HuH-7 (cell line): Measurements from ENCODE around the gene GATA2.

Source experiments
- DNase-seq: peaks from one replicate; pipeline ENCODE4 v3.0.0; 2011; ENCODE audit warnings: low spot score

The GATA2 gene

DNA sequence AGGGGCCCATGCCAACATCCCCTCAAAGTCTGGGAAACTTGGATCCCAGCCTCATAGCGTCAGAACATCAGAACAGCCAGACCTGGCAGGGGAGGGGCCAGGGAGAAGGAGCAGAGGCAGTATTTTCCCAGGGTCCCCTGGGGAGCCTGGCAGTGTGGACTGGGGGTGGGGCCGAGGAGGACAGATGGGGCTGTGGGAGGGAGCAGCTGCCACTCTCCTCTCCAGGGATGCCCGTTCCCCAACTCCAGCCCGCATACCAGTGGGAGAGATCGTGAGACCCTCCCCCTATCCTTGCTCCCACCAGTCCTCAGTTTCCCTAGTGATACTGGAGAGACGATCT lies 19.9 kb downstream of the GATA2 start:
- no peak for DNase-seq

DNA sequence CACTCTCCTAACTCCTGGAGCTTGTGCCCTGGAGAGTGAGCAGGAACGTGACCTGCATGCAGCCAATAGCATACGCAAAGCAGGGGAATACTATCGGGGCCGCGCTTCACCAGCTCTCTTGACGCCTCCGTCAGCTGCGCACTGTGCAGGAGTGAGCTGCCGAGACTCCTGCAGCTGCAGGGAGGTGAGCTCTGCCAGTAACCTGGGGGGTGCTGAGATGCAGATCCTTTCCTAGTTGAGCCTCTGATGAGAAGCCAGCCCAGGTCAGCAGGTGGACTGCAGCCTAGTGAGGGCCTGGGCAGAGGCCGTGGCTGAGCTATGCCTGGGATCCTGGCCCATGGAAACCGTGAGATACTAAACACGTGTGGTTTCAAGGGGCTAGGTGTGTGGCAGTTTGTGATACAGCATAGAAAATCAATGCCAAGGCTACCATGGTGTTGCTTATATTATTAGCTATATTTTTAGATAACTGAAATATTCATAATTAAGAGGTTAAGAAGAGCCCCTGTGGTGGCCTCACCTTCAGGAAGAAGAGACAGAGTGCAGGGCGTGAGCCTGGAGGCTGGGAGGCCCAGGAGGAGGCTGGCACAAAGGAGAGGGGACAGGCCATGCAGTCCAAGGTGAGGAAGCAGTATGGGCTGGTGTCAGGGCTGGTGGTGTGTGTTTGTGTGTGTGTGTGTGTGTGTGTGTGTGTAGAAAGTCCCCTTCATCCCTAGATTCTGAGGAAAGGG lies 20.4 kb downstream of the GATA2 start:
- DNase-seq = no peak

DNA sequence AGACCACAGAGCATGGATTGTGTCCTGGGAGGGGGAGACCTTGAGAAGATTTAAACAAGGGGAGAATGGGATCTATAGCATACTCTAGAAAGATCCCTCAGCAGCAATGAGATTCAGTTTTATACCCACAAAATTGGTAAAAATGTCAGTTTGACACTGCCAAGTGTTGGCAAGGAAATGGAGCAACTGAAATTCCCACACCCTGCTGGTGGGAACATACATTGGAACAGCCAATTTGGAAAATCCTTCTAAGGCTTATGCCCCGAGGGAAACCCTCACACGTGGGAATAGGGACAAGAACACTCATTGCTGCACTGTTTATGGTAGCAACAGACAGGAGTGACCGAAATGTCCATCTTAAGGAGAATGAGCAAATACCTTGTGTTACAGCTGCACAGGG lies 21.3 kb downstream of the GATA2 start:
- DNase-seq = no peak

DNA sequence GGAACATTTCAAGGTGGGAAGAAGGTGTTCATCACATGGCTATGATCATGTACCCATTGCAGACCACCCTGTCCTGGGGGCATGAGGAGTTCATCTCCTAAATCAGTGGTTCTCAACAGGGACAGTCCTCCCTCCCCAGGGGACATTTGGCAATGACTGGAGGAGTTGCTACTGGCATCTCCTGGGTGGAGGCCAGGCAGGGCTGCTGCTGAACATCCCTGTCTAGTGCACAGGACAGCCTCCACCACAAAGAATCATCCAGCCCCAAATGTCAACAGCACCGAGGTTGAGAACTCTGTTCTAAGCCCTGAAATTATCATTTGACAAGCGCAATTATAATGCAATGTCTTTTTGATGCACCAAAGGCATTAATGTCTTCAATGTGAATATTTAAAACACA lies 21.9 kb downstream of the GATA2 start:
- DNase-seq = no peak

DNA sequence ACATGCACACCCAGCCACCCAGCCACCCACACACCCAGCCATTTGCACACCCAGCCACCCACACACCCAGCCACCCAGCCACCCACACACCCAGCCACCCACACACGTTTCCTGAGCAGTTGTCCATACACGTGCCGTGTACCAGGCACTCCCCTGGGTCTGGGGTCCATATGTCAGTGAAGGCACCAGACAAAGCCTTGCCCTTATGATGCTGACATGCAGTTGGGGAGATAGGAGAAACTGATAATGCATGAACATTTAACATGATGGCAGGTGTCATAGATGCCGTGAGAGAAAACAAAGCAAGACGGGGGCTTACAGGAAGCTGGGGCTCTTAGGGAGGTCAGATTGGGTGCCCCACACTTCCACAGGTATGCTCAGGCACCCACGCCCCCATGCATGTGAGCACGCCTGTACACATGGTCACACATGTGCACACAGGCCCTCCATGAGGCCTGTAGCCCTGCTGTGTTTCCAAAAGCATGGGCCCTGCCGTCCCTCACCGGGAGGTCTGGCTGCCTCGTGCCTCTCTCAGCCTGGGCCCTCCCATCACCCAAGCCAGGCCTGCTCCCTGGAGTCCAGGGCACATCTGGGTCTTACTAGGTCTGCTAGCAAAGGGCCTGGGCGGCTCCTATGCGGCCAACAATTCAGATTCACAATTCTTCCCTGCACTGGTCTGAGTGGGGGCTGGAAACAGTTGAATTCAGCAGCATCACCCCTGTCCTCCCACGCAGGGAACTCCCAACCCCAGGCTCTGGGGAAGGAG lies 22.7 kb downstream of the GATA2 start:
- DNase-seq = no peak

- DNase-seq = no peak
These were observed 23.4 kb downstream of the GATA2 start for GRCh38 chr3:128469556-128469955.

GRCh38 chr3:128468791-128469527 lies 24.0 kb downstream of the GATA2 start:
- DNase-seq = no peak

GRCh38 chr3:128468285-128468790 lies 24.7 kb downstream of the GATA2 start:
- no peak for DNase-seq

DNA sequence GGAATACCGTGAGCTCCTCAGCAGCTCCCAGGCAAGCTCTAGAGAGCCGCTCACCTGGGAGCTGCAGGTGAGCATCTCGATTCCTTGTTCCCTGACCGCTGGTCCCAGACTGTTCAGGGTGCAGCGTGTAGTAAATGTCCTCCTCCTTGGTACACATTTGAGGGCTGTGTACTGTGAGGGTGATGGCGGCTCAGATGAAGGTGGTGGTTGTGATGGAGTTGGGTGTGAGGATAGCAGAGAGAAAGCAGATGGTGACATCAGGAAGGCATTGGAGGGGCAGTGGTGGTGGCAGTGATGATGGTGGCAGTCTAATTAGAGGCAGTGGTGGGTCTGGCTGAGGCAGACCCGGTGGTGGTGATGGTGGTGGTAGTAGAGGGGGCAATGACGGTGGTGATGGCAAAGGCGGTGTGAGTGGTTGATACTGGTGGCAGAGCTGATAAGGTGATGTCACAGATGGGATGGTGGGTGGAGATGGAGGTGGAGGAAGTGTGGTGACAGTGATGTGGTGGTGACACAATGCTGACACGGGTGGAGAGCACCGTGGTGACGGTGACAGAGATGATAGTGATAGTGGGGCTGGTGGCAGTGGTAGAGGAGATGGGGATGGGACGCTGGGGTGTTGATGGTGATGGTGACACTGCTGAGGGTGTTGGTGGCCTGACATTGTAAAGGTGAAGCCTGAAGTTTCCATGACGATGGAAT lies 26.0 kb downstream of the GATA2 start, which contains the start of gene DNAJB8:
DNAJB8 (minus strand) TSS at position 51 of the 702 bp plus-strand sequence. CDS start 3,645 bp downstream, outside the sequence.
- DNase-seq = no peak

- no peak for DNase-seq
These were observed 28.3 kb downstream of the GATA2 start for GRCh38 chr3:128464702-128465101.

DNA sequence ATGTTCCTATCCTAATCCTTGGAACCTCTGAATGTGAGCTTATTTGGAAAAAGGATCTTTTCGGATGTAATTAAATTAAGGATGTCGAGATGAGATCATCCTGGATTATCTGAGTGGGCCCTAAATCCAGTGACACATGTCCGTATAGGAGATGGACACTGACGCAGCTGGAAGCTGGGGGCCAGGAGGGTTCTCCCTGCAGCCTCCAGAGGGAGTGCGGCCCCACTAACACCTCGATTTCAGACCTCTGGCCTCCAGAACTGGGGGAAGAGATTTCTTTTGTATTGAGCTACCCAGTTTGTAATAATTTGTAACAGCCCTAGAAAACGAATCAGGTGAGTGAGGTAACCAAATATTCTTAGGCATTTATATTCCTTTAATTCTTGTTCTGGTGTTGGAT lies 28.8 kb downstream of the GATA2 start:
- no peak for DNase-seq

DNA sequence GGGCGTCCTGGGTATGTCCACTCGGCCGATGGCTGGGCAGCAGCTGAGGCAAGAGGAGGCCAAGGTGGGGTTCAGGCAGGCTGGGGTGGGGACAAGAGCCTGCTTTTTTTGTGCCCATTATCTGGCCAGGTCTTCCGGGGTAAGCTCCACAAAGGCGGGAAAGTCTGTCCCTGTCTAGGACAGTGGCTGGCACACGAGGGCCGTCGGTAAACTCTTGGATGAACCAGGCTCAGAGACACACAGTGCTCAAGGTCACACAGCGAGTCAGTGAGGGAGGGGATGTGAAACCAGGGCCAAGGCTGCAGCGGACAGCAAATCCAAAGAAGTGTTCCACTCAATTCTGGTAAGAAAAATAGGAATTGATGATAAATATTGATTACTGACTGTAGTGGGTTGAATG lies 29.2 kb downstream of the GATA2 start:
- DNase-seq = no peak

- DNase-seq = no peak
These were observed 29.6 kb downstream of the GATA2 start for GRCh38 chr3:128463354-128463753.

DNA sequence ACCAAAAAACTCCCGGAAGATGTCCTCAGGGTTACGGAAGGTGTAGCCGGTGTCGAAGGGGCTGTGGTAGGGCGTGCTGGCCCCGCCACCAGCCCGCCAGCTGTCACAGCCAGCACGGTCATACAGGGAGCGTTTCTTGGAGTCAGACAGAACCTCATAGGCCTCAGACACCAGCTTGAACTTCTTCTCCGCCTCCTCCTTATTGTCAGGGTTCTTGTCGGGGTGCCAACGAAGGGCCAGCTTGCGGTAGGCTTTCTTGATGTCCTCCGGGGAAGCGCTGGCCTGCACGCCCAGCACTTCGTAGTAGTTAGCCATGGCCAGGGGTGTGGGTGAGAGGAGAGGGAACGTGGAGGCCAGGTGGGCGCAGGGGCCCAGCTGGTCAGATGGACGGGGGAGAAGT lies 30.1 kb downstream of the GATA2 start:
- DNase-seq = no peak

DNA sequence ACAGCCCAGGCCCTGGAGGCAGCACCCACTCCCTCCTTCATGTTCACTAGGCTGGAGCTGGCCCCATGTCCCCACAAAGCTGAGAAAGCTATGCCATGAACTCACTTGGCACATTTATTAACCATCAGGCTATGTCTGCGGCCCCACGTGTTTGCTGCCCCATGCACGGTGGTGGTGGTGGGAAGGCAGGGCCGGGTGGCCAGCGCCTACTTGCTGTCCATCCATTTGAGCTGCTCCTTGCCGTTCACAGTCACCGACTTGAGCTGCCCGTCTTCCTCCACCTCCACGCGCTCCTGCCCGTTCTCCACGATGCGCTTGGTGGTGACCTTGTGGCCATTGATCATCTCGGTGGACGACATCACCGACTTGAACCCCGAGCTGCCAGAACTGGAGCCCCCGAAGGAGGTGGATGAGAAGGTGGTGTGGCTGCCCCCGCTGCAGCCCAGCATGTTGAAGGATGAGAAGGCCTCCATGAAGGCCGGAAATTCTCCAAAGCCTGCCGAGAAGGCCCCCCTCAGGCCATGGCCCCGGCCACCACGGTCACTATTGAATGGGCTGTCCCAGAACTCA lies 30.6 kb downstream of the GATA2 start:
- DNase-seq = no peak

GRCh38 chr3:128461731-128462130 lies 31.3 kb downstream of the GATA2 start:
- peak; percentile 45 for DNase-seq

DNA sequence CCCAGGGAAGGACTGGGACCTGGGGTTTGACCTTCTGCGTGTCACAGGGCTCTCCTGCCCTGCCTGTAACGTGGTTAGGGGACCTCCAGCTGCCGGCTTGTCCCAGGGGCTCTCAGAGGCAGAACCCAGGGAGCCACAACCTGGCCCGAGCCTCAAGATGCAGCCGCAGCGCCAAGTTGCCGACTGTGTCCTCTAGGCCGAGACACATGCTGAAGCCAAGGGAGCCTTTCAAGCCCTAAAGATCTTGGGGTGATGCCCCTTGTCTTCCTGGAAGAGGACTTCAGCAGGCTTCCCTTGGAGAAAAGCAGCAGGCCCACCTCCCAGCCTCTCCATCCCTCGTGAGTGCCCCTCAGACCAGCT lies 33.6 kb downstream of the GATA2 start:
- DNase-seq = no peak

DNA sequence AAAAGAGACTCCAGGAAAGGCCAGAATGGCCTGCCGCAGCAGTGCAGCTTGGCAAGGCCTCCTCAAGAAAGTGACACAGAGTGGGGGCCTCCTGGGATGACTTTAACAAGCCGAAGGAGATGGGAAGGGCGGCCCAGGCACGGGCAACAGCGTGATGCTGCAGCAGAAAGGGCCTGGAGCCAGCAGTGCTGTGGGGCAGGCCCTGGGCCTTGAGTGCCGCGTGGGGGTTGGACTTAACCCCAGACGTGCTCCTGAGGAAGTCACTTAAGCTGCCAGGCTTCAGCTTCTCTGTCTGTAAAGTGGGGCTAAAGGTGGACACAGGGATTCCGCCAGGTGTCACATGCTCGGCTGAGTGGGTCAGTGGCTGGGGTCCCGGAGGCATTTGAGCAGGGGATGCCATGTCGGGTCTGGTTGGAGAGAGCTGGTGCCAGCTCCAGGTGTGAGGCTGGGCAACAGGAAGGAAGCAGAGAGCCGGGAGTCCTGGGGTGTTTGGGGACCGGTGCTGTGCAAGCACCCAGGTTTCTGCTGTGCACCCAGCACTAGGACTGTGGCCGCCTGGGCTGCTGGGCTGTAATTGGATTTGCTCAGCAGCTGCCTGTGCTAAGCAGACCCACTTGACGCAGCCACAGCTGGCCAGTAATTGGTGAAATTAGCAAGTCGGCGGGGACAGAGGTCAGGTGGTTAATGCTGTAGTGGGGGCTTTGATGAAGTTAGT lies 34.1 kb downstream of the GATA2 start:
- DNase-seq = no peak

DNA sequence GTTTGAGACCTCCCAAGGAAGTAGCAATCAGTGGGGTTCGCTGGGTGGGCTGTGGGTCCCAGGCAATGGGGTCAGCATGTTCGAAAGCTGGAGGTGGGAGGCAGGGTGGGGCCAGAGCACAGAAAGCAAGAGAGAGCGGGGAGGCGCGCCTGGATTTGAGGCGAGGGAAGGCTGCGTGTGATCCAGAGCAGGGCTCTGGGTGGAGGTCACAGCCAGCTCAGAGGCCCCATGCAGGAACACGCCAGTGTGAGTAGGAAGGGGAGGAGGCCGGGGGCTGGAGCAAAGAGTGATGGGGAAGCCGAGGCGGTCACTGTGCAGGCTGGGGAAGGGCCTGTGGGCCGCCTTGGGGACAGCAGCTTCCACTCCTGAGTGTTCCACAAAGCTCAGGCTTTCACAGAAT lies 35.1 kb downstream of the GATA2 start:
- DNase-seq = no peak

- no peak for DNase-seq
These were observed 36.0 kb downstream of the GATA2 start for GRCh38 chr3:128456776-128457715.
